HG02759 (cell line): ENCODE measurements around the gene TSPYL1.
A peak's percentile ranks its signal among the peaks of the same experiment; 100 is the strongest.
"Not testable (repeated sequence)": the region's sequence is repeated elsewhere in the genome, so short reads cannot be mapped to it uniquely, and the experiment has no call there.

Source experiments
- ATAC-seq: cut with Tn5 transposase; IDR thresholded peaks from one replicate; pipeline ENCODE4 v1.9.1; 2021; ENCODE audit warnings: mild to moderate bottlenecking, moderate library complexity; ENCODE audit not compliant: unreplicated experiment

TSPYL1 gene

DNA sequence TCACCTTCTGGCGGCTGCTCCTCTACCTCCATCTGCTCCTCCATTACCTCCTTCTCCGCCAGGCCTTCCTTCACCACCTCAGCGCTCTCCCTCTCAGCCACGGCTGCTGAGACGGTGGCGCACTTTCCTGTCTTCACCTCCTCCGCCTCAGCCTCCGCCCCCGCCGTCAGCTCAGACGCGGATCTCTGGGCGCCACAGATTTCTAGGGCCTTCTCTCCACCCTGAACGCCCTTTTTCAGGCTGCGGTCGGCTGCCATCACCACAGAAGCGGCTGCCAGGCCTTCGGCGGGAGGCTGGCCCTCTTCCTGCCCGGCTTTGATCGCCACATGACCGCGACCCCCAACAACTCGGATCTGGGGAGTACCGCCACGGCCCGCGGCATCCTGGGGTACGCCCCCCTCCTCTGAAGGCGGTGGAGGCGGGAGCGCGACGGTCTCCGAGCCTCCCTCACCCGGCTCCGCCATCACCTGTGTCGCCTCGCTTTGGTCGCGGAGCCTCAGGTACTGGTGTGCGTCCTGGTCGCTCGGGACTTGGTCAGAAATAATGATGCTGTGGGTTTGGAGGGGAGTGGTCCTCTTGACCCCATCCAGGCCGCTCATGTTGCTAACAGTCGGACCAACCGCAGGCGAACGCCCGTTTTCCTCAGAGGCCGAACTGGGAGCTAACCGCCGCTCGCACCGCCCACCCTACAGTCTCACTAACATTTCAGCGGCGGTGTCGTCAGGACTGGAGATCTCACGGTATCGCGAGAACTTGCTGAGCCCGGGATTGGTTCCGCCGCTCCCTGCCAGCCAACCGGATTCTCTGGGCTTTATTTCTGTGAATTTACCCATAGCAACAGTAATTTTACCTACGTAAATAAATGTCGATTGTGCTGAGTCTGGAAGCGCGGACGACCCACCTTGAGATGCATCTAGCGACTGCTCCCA is at the start of gene TSPYL1:
Gene TSPYL1 (minus strand): TSS at position 699 of the 929 bp plus-strand sequence. CDS start 100 bp downstream, at position 599.
- peak; percentile 95 for ATAC-seq

DNA sequence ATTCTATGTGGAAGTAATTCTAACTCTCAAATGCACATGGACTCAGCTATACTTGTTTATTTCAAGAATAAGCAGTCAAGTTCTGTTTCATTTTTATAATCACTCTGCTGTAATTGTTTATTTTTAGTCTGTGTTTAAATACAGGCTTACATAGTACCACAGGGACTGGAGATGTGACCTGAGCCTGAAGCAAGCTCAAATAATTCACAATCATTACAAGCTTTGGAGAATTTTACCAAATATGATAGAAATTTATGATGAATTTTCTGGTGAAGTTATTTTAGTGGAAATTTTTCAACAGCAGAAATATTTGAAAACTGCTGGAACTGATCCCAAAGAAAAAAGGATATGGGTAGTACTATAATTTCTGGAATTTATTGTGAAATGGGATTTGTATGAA is 49.4 kb upstream of the TSPYL1 start:
- no peak for ATAC-seq

DNA sequence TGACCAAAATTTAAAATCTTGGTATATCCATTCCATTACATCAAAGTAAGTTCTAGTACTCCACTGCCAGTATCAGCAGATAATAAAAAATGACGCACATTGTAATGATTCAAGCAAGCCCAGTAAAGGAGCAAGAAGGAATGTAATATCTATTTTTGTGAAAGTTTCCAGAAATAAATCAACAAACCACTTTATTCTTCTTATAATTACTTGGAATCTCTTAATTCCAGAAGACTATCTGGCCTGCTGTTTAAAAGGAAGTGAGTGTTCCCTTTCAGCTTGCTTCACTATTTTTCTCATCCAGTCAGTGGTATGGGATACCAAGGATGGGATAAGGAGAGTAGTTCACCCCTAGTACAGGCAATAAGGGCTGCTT is 48.8 kb upstream of the TSPYL1 start:
- no peak for ATAC-seq

DNA sequence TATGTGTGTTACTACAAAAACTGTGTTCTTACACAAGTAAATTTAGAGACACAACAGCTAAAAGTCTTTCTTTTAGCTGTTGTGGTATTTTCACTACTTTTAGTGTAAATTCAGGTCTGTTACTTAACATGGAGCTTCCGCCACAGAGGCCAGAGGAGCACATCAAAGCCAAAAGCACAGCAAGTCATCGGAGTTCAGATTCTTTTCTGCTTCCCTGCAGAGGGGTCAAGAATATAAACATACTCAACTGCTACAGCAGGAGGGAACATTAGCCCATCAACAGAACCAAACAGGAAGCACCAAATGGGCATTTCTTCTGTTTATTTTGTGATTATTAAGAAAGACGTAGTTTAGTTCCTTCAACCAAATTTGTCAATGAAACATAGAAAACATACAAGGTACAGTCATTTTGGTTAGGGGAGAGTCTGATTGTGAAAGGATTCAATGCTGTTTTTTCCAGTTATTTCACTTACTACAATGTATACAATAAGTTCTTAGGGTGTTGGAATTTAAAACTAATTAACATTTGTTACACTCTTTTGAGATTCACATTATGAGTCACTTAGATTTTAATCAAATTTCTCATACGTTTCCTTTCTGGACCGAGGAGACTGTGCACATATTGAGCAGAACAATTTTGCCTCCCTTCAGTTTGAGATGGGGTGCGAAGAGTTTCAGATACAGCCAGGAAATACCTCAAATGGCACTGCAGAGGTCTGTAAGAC is 48.2 kb upstream of the TSPYL1 start:
- ATAC-seq: no peak

DNA sequence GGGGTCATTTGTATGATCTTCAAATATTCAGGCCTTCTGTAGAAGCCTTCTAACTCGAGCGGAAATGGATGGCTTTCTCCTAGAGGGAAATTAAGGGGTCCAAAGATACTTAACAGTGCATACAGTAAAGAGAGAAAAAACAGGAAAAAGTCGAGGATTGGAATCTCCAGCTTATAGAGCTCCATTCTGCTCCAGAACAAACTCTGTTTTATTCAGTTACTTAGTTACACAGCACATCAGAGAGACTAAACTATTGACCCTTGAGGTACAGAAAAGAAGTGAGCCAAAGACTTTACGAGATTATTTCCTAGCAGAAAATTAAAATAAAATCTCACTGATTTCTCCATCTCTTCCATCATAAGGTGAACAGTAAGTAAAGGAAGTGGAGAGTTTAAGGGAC is 47.3 kb upstream of the TSPYL1 start:
- ATAC-seq: no peak

DNA sequence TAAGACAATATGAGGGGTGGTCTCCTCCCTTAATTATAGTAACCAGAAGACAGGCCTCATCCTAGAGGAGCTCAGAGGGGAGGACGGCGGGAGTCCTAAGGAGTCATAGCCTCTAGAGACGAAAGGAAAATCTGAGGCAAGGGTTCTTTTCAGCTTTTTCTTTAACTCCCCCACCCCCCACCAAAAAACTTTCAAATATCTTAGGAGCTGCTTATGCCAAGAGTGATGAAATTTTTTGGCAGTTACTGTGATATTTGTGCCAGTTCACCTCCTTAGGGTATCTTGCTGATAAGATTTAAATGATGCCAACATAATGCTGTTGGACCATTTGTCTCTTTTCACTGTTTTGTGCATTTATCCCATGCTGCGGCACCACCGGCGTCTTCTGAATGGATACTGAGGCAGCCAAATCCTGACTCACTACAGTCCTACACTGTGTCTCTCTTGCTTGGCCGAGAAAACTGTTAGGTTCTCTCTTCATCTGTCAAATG is 46.5 kb upstream of the TSPYL1 start:
- no peak for ATAC-seq

DNA sequence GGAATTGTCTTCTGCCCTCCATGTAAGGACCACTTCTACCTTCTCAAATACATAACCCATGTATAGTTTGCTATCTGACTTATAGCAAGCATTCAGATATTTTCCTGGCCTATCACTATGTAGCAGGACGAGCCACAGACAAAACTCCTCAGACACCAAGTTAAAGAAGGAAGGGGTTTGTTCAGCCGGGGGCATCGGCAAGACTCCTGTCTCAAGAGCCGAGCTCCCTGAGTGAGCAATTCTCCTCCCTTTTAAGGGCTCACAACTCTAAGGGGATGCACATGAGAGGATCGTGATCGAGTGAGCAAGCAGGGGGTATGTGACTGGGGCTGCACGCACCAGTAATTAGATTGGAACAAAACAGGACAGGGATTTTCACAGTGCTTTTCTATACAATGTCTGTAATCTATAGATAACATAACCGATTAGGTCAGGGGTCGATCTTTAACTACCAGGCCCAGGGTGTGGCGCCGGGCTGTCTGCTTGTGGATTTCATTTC is 46.0 kb upstream of the TSPYL1 start:
- ATAC-seq: not testable (repeated sequence)

DNA sequence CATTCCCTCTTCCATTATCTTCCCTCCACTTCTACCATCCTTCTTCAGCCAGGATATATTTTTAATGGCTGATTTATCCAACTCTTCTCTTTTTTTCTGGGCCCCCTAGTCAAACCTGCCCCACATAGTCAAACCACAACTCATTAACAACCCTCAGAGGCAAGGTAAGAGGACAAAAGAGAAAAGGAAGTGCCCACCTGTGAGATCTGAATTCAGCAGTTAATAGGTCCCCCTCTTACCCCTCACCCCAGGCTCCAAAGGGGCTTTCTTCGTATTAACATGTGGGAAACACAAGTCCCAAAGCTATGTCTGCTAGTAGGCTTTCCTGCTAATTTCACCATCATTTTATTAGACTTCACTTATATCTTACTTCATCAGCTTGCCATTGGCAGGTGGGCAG is 44.1 kb upstream of the TSPYL1 start:
- ATAC-seq: no peak

DNA sequence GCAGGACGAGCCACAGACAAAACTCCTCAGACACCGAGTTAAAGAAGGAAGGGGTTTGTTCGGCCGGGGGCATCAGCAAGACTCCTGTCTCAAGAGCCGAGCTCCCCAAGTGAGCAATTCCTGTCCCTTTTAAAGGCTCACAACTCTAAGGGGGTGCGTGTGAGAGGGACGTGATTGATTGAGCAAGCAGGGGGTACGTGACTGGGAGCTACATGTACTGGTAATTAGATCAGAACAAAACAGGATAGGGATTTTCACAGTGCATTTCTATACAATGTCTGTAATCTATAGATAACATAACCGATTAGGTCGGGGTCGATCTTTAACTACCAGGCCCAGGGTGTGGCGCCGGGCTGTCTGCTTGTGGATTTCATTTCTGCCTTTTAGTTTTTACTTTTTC is 42.2 kb upstream of the TSPYL1 start:
- not testable (repeated sequence) for ATAC-seq

DNA sequence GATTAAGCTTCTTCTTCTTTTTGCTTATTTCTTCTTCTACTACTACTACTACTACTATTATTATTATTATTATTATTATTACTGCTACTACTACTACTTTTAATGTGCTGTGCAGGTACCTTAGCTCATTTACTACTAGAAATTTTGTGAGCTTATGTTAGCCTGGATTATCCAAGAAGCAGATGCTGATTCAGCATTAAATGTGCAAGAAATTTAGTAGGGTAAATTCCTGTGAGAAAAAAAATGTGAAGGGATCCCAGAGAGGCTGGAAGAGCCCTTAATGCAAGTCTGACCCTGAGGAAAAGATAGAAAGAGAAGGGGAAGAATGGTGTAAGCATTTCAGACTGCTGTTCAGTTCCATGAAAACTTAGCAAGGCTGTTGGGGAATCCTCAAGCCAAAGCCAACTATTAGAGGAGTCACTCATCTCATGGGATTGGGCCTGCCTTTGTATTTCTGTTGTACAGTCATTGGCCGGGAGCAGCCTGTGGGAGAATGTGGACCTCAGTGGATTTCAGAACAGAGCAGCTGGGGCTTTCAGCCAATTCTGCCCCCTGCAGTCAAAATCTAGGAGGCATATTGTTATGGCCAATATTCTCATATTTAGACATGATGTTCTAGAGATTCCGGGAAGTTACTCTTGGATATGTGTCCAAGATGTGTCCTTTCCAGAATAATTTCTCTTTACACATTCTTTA is 37.2 kb upstream of the TSPYL1 start:
- ATAC-seq: no peak

DNA sequence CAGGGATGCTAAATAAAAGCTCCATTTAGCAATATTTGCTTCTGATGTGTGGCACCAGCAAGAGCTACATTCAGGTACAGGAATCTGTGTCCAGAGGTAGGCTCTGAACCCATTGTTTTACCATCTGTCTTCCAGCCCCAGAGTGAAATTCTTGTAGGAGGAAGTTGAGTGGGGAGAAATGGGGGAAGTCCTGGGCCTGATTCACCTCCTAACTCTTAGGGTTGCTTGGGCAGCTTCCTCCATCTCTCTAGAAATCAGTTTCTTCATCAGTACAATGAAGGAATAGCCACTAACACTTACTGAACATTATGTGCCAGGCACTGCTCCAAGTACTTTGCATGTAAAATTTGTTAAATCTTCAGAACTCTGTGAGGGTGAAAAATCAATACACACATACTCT is 35.1 kb upstream of the TSPYL1 start:
- peak; percentile 61 for ATAC-seq

DNA sequence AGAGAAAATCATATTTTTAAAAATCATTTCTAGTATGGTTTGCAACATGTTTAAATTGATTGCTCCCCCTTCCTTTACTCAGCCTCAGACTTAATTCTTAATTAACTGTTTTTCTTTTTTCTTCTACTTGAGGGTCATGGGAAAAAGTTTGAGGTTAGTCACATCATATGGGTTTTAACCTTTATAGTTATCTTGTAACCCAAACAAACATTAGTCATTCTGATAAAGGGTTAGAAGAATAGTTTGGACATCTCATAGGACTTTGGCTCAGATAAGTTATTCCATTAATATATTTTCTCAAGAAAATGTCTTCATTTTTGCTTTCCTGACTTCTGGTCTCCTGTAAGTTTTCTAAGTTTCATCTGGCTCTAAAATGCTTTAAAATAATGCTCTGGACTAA is 34.5 kb upstream of the TSPYL1 start:
- ATAC-seq: no peak

DNA sequence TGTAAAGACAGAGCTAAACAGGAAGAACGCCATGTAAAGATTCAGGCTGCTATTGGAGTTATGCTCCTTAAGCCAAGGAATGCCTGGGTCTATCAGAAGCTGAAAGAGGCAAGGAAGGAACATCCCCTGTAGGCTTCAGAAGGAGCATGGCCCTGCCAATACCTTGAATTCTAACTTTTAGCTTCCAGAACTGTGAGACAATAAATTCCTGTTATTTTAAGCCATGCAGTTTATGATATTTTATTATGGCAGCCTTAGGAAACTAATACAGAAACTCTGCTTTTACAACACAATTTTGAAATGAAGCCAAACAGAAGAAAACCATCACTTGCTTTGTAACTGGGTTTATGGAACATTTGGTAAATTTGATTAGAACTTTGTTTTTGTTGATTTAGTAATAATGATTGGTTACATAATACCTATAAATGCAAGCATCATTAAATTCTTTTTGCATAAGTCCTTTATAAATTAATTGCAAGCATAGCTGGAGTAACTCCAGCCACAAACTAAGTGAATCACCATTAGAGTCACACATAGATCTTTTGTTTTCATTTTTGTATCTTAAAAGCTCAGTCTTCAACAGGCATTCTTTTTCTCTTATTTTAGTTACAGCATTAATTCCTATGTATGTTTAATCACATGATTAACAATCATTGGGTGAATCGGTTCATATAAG is 33.5 kb upstream of the TSPYL1 start:
- ATAC-seq: no peak

DNA sequence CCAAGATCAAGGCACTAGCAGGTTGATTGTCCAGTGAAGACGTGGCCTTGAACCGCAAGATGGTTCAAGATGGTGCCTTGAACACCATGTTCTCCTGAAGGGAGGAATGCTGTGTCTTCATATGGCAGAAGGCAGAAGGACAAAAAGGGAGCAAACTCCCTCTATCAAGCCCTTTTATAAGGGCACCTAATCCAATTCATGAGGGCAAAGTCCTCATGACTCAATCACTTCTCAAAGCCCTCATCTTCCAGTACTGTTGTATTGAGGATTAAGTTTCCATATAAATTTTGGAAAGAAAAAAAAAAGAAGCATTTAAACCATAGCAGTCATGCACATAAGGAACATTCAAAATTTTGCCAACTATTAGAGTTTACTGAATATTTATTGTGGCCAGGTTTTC is 29.9 kb upstream of the TSPYL1 start:
- ATAC-seq: no peak

DNA sequence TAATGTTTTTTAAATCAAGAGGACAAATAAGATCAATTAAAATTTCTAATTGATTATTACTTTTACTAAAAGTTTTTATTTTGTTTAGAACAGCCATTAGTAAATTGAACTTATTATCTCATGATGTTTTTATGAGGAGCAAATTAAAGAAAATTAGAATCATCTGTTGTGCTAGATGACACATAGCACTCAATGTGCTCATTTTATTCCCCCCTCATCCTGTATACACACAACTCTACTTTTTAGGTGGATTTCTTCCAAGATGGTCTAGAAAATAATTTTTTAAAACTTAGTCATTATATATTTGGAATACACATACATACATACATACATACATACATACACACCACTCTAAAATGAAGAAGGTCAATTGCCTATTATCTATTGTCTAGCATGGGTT is 29.3 kb upstream of the TSPYL1 start:
- no peak for ATAC-seq

DNA sequence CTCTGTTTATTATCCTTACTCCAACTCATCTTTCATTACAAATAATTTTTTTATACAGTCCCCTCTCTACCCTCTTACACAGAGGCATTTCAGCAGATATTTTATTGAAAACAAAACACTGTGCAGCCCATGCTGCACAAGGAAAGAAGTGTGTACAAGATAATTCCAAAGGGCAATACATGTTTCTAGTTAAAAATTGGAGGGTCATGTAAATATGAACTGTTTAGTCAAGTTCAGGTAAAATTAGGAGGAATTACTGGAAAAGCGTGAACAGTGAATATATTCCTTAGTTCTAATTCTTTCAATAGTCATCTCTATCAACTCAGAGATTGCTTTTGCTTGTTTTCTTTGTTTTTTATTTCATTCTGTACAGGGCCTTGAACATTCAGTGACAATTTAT is 27.9 kb upstream of the TSPYL1 start:
- ATAC-seq: no peak

DNA sequence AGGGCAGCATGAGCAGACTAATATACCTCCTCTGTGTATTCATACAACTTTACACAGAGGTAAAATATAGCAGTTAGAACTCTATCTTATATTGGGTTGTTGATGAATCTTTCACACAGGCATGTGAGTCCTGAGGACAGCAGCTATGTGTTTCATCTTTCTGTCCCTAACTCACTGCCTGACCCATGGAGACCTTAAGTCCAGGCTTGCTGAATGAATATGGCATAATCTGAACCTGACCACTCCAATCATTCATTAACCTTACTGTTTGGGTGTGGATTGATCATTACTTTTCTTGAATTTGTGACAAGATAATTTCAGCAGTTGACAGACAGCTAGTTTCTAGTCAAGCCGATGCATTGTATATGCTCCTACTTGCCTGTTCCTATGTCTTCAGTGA is 27.3 kb upstream of the TSPYL1 start:
- ATAC-seq: no peak

DNA sequence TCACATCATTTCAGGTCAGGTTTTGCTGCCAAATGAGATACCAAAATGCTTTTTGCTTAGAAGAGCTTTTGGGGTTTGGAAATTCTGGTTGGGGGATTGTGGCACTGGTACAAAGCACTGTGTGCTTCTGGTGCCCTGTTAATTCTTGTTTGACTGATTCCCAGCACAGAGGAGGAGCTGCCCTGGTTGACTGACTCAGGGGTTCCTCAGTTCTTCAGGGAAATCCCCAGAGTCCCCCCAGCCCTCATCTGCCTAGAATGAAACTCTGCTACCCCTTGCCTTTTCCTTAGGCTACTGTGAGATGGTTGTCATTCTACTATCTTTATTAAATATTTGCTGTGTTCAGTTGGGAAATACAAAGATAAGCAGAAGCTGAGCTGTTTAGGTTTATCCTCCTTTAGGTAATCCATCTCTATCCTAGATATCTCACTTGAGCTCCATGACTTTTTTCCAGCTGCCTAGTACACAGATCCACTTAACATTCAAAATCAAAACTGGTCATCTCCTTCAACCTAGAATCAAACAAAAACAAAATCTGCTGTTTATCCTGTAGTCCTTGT is 24.9 kb upstream of the TSPYL1 start:
- ATAC-seq: no peak

DNA sequence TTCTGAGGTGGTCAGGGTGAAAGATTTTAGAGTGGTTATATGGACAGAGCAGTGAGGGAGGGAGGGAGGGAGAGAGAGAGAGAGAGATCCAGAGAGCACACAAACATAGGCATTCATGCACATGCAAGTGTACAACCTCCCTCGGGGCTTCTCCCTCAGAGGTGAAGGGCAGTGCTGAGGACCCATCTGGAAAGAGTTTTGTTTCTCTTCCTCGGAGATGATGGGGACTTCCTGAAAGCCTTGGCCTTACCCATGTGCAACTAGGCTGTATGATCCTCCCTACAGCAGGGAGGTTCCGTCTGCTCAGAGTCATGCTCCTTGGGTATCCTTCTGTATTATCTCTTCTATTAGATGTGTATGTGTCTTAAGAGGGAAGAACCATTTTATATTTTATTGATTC is 21.4 kb upstream of the TSPYL1 start:
- no peak for ATAC-seq

DNA sequence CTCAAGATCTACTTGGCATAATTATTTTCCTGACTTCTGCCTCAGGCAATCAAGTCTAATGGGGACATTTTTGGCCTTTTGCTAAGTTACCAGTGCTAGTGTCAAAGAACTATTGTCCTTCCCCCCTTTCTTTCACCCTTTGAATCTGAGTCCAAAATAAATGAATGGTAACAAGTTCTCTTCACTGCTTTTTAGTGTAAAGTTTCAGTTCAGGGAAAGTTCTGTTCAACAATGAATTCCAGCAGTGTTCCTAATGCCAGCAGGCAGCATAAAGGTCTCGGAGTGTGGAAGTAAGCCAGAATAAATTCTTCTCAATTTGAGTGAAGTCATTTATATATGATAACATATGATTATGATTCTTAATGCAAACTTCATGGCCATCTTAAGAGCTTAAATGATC is 20.8 kb upstream of the TSPYL1 start:
- no peak for ATAC-seq
